SU-DHL-6 (cell line): ENCODE data around the gene CLNK.

Source experiments
- H2AFZ ChIP-seq: fragments of 200-600 bp; sonication (generic); 2 replicates; pipeline ENCODE4 v1.6.1; 2014; ENCODE audit warnings: low read depth, mild to moderate bottlenecking, moderate library complexity, mixed read lengths, antibody characterized with exemption, low read length; ENCODE audit not compliant: severe bottlenecking
- H3F3A ChIP-seq: fragments of 200-600 bp; shearing (Covaris generic); 2 replicates; pipeline ENCODE4 v1.6.0; 2016; ENCODE audit warnings: antibody characterized with exemption, mild to moderate bottlenecking; ENCODE audit not compliant: insufficient read depth
- H3K27ac ChIP-seq: fragments of 200-600 bp; sonication (generic); 2 replicates; pipeline ENCODE4 v1.5.1; 2016; ENCODE audit warnings: low read depth, mild to moderate bottlenecking, low read length, moderate library complexity, mixed read lengths
- H3K27me3 ChIP-seq: fragments of 200-600 bp; sonication (generic), shearing (Covaris generic); 2 replicates; pipeline ENCODE4 v1.6.0; 2014; ENCODE audit warnings: mild to moderate bottlenecking, low read length
- H3K36me3 ChIP-seq: fragments of 200-600 bp; sonication (generic); 2 replicates; pipeline ENCODE4 v1.6.1; 2014; ENCODE audit warnings: mild to moderate bottlenecking, low read length, mixed read lengths
- H3K4me2 ChIP-seq: fragments of 300-600, 200-600 bp; shearing (Covaris generic), sonication (generic); 2 replicates; pipeline ENCODE4 v1.6.0; 2014; ENCODE audit warnings: low read length, low read depth, mild to moderate bottlenecking; ENCODE audit not compliant: poor library complexity, severe bottlenecking
- H3K4me3 ChIP-seq: fragments of 200-600 bp; sonication (generic); 2 replicates; pipeline ENCODE4 v1.5.1; 2014; ENCODE audit warnings: antibody characterized with exemption, low read length, mild to moderate bottlenecking, mixed read lengths; ENCODE audit not compliant: insufficient read depth, poor library complexity, severe bottlenecking
- H3K79me2 ChIP-seq: fragments of 200-600 bp; sonication (generic); 2 replicates; pipeline ENCODE4 v1.6.1; 2014; ENCODE audit warnings: mild to moderate bottlenecking, low read length, moderate library complexity; ENCODE audit not compliant: insufficient read depth
- H3K9ac ChIP-seq: fragments of 200-600 bp; sonication (generic); 2 replicates; pipeline ENCODE4 v1.7.0; 2014; ENCODE audit warnings: mild to moderate bottlenecking, low read length
- H3K9me2 ChIP-seq: fragments of 200-600 bp; sonication (generic); replicated peaks from 2 replicates; pipeline ENCODE4 v1.6.1; 2014; ENCODE audit warnings: low read length; ENCODE audit not compliant: insufficient read depth
- H3K9me3 ChIP-seq: fragments of 200-600 bp; sonication (generic); 2 replicates; pipeline ENCODE4 v1.6.1; 2014; ENCODE audit warnings: low read length, mixed read lengths; ENCODE audit not compliant: insufficient read depth
- H4K20me1 ChIP-seq: fragments of 200-600 bp; sonication (generic); 2 replicates; pipeline ENCODE4 v1.6.1; 2014; ENCODE audit warnings: low read depth, mild to moderate bottlenecking, antibody characterized with exemption, low read length, moderate library complexity, mixed read lengths
- CTCF ChIP-seq: fragments of 200-600 bp; sonication (generic); IDR thresholded peaks from one replicate; pipeline ENCODE4 v1.5.1; 2017; ENCODE audit warnings: antibody characterized with exemption, mild to moderate bottlenecking, low read length, moderate library complexity; ENCODE audit not compliant: insufficient read depth, poor library complexity, severe bottlenecking
- EZH2phosphoT487 ChIP-seq: fragments of 200-600 bp; sonication (generic), shearing (Covaris generic); conservative IDR thresholded peaks from 2 replicates; pipeline ENCODE4 v1.6.1; 2018; ENCODE audit warnings: mild to moderate bottlenecking, antibody characterized with exemption, low read length, moderate library complexity, mixed read lengths

The CLNK gene

DNA sequence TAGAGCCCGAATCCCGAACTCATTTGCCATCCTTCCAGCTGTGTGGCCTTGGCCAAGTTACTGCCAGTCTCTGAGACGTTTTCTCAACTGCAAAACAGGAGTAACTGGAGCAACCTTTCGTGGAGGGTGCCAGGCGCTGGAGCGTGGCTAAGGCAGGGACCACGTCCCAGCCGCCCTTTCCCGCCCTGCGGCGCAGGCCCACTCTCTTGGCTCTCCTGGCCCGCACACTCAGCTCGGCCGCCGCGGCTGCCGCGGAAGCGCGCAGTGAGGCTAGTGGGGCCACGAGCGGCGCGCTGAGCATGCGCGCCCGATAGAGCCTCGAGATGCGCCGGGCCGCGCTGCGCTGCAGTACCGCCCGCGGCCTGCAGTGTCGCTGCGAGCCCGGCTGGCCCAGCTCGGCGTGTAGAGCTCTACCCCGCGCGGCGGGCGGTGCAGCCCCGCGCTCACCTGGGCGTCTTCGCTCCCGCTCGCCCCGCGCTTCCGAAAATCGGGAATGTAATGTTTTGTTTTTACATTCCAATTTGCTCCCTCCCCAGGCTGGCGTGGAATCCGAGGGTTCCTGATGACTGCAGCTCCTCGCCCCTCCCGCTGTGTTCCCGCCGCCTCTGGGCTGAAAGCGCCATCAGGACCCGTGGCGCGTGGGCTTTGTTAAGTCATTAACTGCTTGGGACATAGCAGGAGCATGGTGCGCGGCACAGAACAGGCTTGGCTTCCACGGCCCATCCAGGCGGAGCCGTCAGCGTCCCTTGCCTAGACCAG is 223.3 kb downstream of the CLNK start:
- no peaks in the 10 kb centered on the region for H4K20me1 ChIP-seq
- no peak overlapping the region for H3K4me3 ChIP-seq
- H3K4me2 ChIP-seq, result peak overlapping the region; percentile 46
- no peaks in the 10 kb centered on the region for H3K9me2 ChIP-seq
- TF ChIP-seq CTCF (peak; percentile 18), EZH2phosphoT487 (no peak)
- H3K9me3 ChIP-seq, result no peaks in the 10 kb centered on the region
- no peak overlapping the region for H3K27ac ChIP-seq
- H2AFZ ChIP-seq, result peak overlapping the region; percentile 92
- H3F3A ChIP-seq, result no peaks in the 10 kb centered on the region
- no peaks in the 10 kb centered on the region for H3K79me2 ChIP-seq
- H3K9ac ChIP-seq, result peak overlapping the region; percentile 43
- no peaks in the 10 kb centered on the region for H3K36me3 ChIP-seq
- no peaks in the 10 kb centered on the region for H3K27me3 ChIP-seq

GRCh38 chr4:10460313-10461047 is 224.1 kb downstream of the CLNK start:
- H3K9me2 ChIP-seq, result no peaks in the 10 kb centered on the region
- no peaks in the 10 kb centered on the region for H4K20me1 ChIP-seq
- TF ChIP-seq EZH2phosphoT487 (no peak), CTCF (no peak)
- H2AFZ ChIP-seq, result peak overlapping the region; percentile 92
- H3K9me3 ChIP-seq, result no peaks in the 10 kb centered on the region
- no peaks in the 10 kb centered on the region for H3K27me3 ChIP-seq
- H3K79me2 ChIP-seq, result no peaks in the 10 kb centered on the region
- H3K27ac ChIP-seq, result no peak overlapping the region
- no peaks in the 10 kb centered on the region for H3F3A ChIP-seq
- peak overlapping the region; percentile 46 for H3K4me2 ChIP-seq
- H3K36me3 ChIP-seq, result no peaks in the 10 kb centered on the region
- peak overlapping the region; percentile 43 for H3K9ac ChIP-seq
- no peak overlapping the region for H3K4me3 ChIP-seq

GRCh38 chr4:10459305-10459704 is 225.3 kb downstream of the CLNK start:
- H3K9ac ChIP-seq, result no peak overlapping the region
- no peak overlapping the region for H2AFZ ChIP-seq
- H3K9me2 ChIP-seq, result no peaks in the 10 kb centered on the region
- no peaks in the 10 kb centered on the region for H4K20me1 ChIP-seq
- H3K36me3 ChIP-seq, result no peaks in the 10 kb centered on the region
- H3K79me2 ChIP-seq, result no peaks in the 10 kb centered on the region
- no peak overlapping the region for H3K4me3 ChIP-seq
- TF ChIP-seq CTCF, result no peak
- TF ChIP-seq EZH2phosphoT487, result no peak
- no peak overlapping the region for H3K4me2 ChIP-seq
- no peaks in the 10 kb centered on the region for H3K9me3 ChIP-seq
- no peaks in the 10 kb centered on the region for H3K27me3 ChIP-seq
- no peak overlapping the region for H3K27ac ChIP-seq
- no peaks in the 10 kb centered on the region for H3F3A ChIP-seq
